ENCODE measurements around the gene YAE1. TPM values are rescaled to one million over a fixed set of nuclear protein-coding genes. Genes with fewer than 3 reads are reported as not detected.
"Not testable (repeated sequence)": the region's sequence is repeated elsewhere in the genome, so short reads cannot be mapped to it uniquely, and the experiment has no call there.

The YAE1 gene
- total RNA-seq, 4 donors from 2014 or later = 13.3 to 18.5 (median 17.0) TPM

DNA sequence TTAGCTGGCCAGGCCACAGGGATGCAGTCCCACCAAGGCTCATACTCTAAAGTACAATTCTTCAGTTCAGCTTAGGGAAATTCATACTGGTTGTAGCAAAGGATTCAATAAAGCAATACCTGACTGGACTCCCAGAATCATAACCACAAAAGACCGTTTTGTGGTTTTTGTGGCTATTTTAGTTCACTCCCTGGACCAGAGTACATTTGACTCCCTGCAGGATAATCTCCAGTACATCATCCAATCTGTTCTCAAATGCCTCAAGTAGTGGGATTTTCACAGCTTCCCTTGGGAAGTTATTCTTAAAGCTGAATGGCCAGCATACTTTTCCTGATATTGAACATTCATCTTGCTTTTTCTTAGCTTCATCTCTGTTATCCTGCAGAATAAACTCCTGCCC is 29.3 kb upstream of the YAE1 start:
- Histone ChIP-seq H3K4me3 (no peak overlapping the region), H3K27ac (replicated peaks in 1 of 4) (no peak overlapping the region), H3K27me3 (peaks cover 0 to 5% (median 0%) of the 10 kb centered on the region in 4 donors), H3K9me3 (no peaks in the 10 kb centered on the region), H3K36me3 (no peaks in the 10 kb centered on the region), H3K4me1 (no peaks in the 10 kb centered on the region)
- TF ChIP-seq EP300 (IDR thresholded peaks at IDR 0.05) = no peak
- no peak for TF ChIP-seq CTCF (IDR thresholded peaks at IDR 0.05)
- no peak for TF ChIP-seq POLR2A (IDR thresholded peaks at IDR 0.05; ENCODE audit: low read depth)
- no peak for TF ChIP-seq POLR2AphosphoS5 (IDR thresholded peaks at IDR 0.05)
- 67% methylated on average over 1 of the region's 1 CpG for WGBS
- no peak for DNase-seq (ENCODE audit: extremely low spot score)
- intact Hi-C loops (cut with DNase I) = no loop called here

- no peak for TF ChIP-seq POLR2AphosphoS5 (IDR thresholded peaks at IDR 0.05)
- TF ChIP-seq EP300 (IDR thresholded peaks at IDR 0.05) = no peak
- 79% methylated on average over 5 of the region's 5 CpGs for WGBS
- Histone ChIP-seq H3K27me3 (no peaks in the 10 kb centered on the region), H3K4me1 (no peaks in the 10 kb centered on the region), H3K36me3 (no peaks in the 10 kb centered on the region), H3K27ac (replicated peaks in 1 of 4) (no peak overlapping the region), H3K4me3 (no peak overlapping the region), H3K9me3 (no peaks in the 10 kb centered on the region)
- no peak for DNase-seq (ENCODE audit: extremely low spot score)
- intact Hi-C loops (cut with DNase I) = no loop called here
Measured at GRCh38 chr7:39539816-39540215, 26.4 kb upstream of the YAE1 start.

DNA sequence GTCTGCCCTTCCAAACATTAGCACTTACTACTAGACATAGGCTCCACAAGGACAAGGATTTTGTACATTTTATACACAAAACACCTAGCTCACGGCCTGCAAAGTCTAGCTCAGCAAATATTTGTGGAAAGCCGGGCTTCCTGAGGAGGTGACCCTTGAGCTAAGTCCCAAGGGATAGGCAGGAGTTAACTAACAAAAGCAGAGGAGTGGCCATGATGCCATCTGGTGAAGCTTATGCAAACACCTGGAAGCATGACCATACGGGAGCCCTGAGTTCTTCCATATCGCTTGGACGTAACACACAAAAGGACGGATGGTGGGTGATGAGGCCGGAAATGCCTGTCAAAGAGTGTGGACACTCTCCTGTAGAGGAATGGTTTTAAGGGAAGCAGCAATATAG is 25.9 kb upstream of the YAE1 start:
- DNase-seq (ENCODE audit: extremely low spot score) = peak; percentile 62
- H3K4me1 ChIP-seq = no peaks in the 10 kb centered on the region
- intact Hi-C loops (cut with DNase I) = no loop called here
- no peaks in the 10 kb centered on the region for H3K9me3 ChIP-seq
- no peak overlapping the region for H3K27ac ChIP-seq (replicated peaks in 1 of 4)
- no peak for TF ChIP-seq CTCF (IDR thresholded peaks at IDR 0.05)
- H3K4me3 ChIP-seq = no peak overlapping the region
- H3K36me3 ChIP-seq = no peaks in the 10 kb centered on the region
- no peaks in the 10 kb centered on the region for H3K27me3 ChIP-seq
- 82% methylated on average over 7 of the region's 7 CpGs for whole genome bisulfite sequencing

- H3K27ac ChIP-seq (replicated peaks in 1 of 4) = no peak overlapping the region
- H3K4me3 ChIP-seq = no peak overlapping the region
- H3K9me3 ChIP-seq = peaks cover 0 to 5% (median 0%) of the 10 kb centered on the region in 4 donors
- TF ChIP-seq EP300 (IDR thresholded peaks at IDR 0.05) = no peak
- no peak for TF ChIP-seq CTCF (IDR thresholded peaks at IDR 0.05)
- no peak for TF ChIP-seq POLR2A (IDR thresholded peaks at IDR 0.05; ENCODE audit: low read depth)
- TF ChIP-seq POLR2AphosphoS5 (IDR thresholded peaks at IDR 0.05) = no peak
- DNase-seq (ENCODE audit: extremely low spot score) = peak; percentile 64
- intact Hi-C loops (cut with DNase I) = no loop called here
- no peaks in the 10 kb centered on the region for H3K27me3 ChIP-seq
- no peaks in the 10 kb centered on the region for H3K4me1 ChIP-seq
- no peaks in the 10 kb centered on the region for H3K36me3 ChIP-seq
- WGBS = 20% methylated on average over 3 of the region's 3 CpGs
Measured at GRCh38 chr7:39541511-39541910, 24.7 kb upstream of the YAE1 start.

DNA sequence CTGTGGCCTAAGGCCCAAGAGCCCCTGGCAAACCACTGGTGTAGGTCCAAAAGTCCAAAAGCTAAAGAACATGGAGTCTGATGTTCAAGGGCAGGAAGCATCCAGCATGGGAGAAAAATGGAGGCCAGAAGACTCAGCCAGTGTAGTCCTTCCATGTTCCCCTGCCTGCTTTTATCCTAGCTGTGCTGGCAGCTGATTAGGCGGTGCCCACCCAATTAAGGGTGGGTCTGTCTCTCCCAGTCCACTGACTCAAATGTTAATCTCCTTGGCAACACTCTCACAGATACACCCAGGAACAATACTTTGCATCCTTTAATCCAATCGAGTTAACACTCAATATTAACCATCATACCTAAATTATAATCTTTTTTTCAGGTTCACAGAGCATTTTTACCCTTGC is 21.4 kb upstream of the YAE1 start:
- H3K4me1 ChIP-seq; H3K27ac ChIP-seq (replicated peaks in 1 of 4); intact Hi-C loops (cut with DNase I); H3K4me3 ChIP-seq; H3K36me3 ChIP-seq; H3K27me3 ChIP-seq: not testable (repeated sequence)
- WGBS = 86% methylated on average over 2 of the region's 2 CpGs
- peak; percentile 55 for DNase-seq (ENCODE audit: extremely low spot score)
- H3K9me3 ChIP-seq = peaks cover 0 to 23% (median 15%) of the 10 kb centered on the region in 4 donors

- Histone ChIP-seq H3K27me3 (peaks cover 0 to 4% (median 0%) of the 10 kb centered on the region in 4 donors), H3K4me3 (no peak overlapping the region), H3K27ac (replicated peaks in 1 of 4) (no peak overlapping the region), H3K9me3 (peaks cover 0 to 23% (median 15%) of the 10 kb centered on the region in 4 donors), H3K4me1 (no peaks in the 10 kb centered on the region), H3K36me3 (no peaks in the 10 kb centered on the region)
- TF ChIP-seq POLR2AphosphoS5 (IDR thresholded peaks at IDR 0.05) = no peak
- no peak for TF ChIP-seq EP300 (IDR thresholded peaks at IDR 0.05)
- TF ChIP-seq POLR2A (IDR thresholded peaks at IDR 0.05; ENCODE audit: low read depth) = no peak
- TF ChIP-seq CTCF (IDR thresholded peaks at IDR 0.05) = no peak
- 79% methylated on average over 2 of the region's 2 CpGs for WGBS
- DNase-seq (ENCODE audit: extremely low spot score) = no peak
- intact Hi-C loops (cut with DNase I) = no loop called here
Measured at GRCh38 chr7:39547336-39547735, 18.9 kb upstream of the YAE1 start.
